ENCODE data around the gene SREBF2. TPM values are rescaled to one million over a fixed set of nuclear protein-coding genes. Genes with fewer than 3 reads are reported as not detected.
"Not testable (repeated sequence)": the region's sequence is repeated elsewhere in the genome, so short reads cannot be mapped to it uniquely, and the experiment has no call there.

Gene SREBF2
- total RNA-seq, 4 donors from 2014 or later, result 91.1 to 122 (median 96.2) TPM

GRCh38 chr22:41947424-41948080, 114.6 kb downstream of the SREBF2 start:
- no peak for TF ChIP-seq CTCF (IDR thresholded peaks at IDR 0.05)
- no peak for TF ChIP-seq POLR2A (IDR thresholded peaks at IDR 0.05)
- H3K4me3 ChIP-seq (ENCODE audit: low read depth, poor library complexity, severe bottlenecking), result no peak overlapping the region
- DNase-seq (ENCODE audit: low spot score in 2 of 2), result no peak
- intact Hi-C loops (cut with DNase I; ENCODE audit: low total_unique reads), result loop anchor here (10.0 kb wide), 2 partner anchors 123 to 253 kb away; partner anchors contain the start of gene MEI1
- WGBS, 2 donors, result 70 to 71% methylated on average over 21 of the region's 21 CpGs

GRCh38 chr22:41948142-41948541, 115.2 kb downstream of the SREBF2 start:
- 94 to 98% methylated on average over 2 of the region's 2 CpGs for WGBS, 2 donors
- TF ChIP-seq CTCF (IDR thresholded peaks at IDR 0.05) (no peak), POLR2A (IDR thresholded peaks at IDR 0.05) (no peak)
- no peak overlapping the region for H3K4me3 ChIP-seq (ENCODE audit: low read depth, poor library complexity, severe bottlenecking)
- intact Hi-C loops (cut with DNase I; ENCODE audit: low total_unique reads), result loop anchor here (10.0 kb wide), 2 partner anchors 123 to 253 kb away; partner anchors contain the start of gene MEI1
- DNase-seq (ENCODE audit: low spot score in 2 of 2), result no peak

- intact Hi-C loops (cut with DNase I; ENCODE audit: low total_unique reads), result loop anchor here (10.0 kb wide), 2 partner anchors 124 to 254 kb away; partner anchors contain the start of gene MEI1
- DNase-seq (ENCODE audit: low spot score in 2 of 2); H3K4me3 ChIP-seq (ENCODE audit: low read depth, poor library complexity, severe bottlenecking): not testable (repeated sequence)
- WGBS, 2 donors, result 80 to 91% methylated on average over 8 of the region's 8 CpGs
Observed at GRCh38 chr22:41948928-41949296, 116.0 kb downstream of the SREBF2 start.

GRCh38 chr22:41949297-41949965, 116.5 kb downstream of the SREBF2 start:
- intact Hi-C loops (cut with DNase I; ENCODE audit: low total_unique reads), result loop anchor here (10.0 kb wide), 2 partner anchors 125 to 255 kb away; partner anchors contain the start of gene MEI1
- H3K4me3 ChIP-seq (ENCODE audit: low read depth, poor library complexity, severe bottlenecking), result no peak overlapping the region
- DNase-seq (ENCODE audit: low spot score in 2 of 2), result no peak
- TF ChIP-seq CTCF (IDR thresholded peaks at IDR 0.05) (no peak), POLR2A (IDR thresholded peaks at IDR 0.05) (no peak)
- WGBS, 2 donors, result 84 to 86% methylated on average over 7 of the region's 7 CpGs

- DNase-seq (ENCODE audit: low spot score in 2 of 2), result no peak
- no peak within 1 kb of the TSS for H3K4me3 ChIP-seq (ENCODE audit: low read depth, poor library complexity, severe bottlenecking)
- WGBS, 2 donors, result 65 to 68% methylated on average over 16 of the region's 16 CpGs
- no peak for TF ChIP-seq CTCF (IDR thresholded peaks at IDR 0.05)
- intact Hi-C loops (cut with DNase I; ENCODE audit: low total_unique reads), result no loop called here
Observed at GRCh38 chr22:41951898-41952474, 119.1 kb downstream of the SREBF2 start, which contains the start of gene SMIM45. Gene SMIM45, plus strand, starts transcription at chr22:41952150.

- intact Hi-C loops (cut with DNase I; ENCODE audit: low total_unique reads), result no loop called here
- 94 to 100% methylated on average over 2 of the region's 2 CpGs for WGBS, 2 donors
- no peak overlapping the region for H3K4me3 ChIP-seq (ENCODE audit: low read depth, poor library complexity, severe bottlenecking)
- TF ChIP-seq POLR2A (IDR thresholded peaks at IDR 0.05), result no peak
- no peak for TF ChIP-seq CTCF (IDR thresholded peaks at IDR 0.05)
- DNase-seq (ENCODE audit: low spot score in 2 of 2), result no peak
Observed at GRCh38 chr22:41952713-41953112, 119.8 kb downstream of the SREBF2 start.

Measured in lower leg skin (tissue), 4 donors.